Activated CD4-positive, alpha-beta T cell treated with anti-CD3 and anti-CD28 coated beads for 48 hours (primary cell): ENCODE data around the gene STX4.

ENCODE experiments used
- DNase-seq: peaks from one replicate; pipeline ENCODE4 v3.0.0-alpha.2; 2020

The STX4 gene

DNA sequence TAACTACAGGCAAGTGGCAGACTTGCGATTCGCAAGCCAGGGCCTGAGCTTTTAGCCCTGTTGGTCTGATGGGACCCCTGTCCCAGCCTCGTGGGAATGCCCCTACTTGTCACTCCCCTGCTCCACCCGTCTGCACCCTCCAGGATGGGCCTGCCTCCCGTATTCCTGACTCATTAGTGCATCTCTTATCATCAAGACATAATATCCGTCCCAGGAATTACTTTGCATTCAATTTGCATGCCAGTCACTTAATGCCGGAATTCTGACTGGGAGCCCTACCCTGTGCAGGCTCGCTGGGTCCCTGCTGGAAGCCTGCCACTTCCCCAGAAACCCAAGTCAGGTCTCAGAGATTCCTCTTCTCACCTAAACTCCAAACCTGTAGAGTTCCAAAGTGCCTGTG is 52.1 kb downstream of the STX4 start:
- no peak for DNase-seq

GRCh38 chr16:31085873-31086628 is 52.7 kb downstream of the STX4 start:
- no peak for DNase-seq

DNA sequence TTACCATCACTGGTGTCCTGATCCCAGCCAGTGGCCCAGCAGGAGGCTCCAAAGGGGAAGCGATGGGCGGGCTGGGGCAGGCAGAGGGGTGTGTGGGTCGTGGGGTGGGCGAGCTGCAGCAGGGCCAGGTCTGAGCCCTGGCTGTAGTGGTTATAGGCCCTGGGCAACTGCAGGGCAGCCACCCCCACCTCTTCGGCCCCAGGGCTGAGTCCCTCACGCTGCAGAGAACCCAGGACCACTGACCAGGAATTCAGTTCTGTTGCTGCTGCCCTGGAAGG is 53.2 kb downstream of the STX4 start:
- DNase-seq, result no peak

DNA sequence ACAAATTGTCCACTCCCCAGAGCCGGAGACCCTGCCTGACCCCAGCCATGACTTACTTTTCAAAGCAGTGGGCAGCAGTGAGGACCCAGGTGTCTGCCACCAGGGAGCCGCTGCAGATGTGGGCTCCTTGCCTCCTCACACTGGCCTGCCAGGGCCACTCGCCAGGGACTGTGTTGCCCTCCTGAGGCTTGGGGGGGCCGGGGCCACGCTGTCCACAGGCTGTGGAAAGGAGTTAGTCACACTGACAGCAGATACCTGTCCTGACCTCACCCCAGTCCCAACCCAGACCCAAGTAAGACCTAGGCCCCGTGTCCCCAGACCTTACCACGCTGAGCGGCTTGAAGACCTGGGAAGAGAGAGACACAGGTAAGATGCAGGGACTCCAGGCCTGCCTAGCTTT is 54.1 kb downstream of the STX4 start:
- no peak for DNase-seq

GRCh38 chr16:31087971-31088370 is 54.6 kb downstream of the STX4 start:
- no peak for DNase-seq

GRCh38 chr16:31088459-31089183 is 55.3 kb downstream of the STX4 start, which contains the start of gene PRSS53:
PRSS53 (minus strand) TSS chr16:31088943; CDS start chr16:31088809, 134 bp downstream.
- no peak for DNase-seq

DNA sequence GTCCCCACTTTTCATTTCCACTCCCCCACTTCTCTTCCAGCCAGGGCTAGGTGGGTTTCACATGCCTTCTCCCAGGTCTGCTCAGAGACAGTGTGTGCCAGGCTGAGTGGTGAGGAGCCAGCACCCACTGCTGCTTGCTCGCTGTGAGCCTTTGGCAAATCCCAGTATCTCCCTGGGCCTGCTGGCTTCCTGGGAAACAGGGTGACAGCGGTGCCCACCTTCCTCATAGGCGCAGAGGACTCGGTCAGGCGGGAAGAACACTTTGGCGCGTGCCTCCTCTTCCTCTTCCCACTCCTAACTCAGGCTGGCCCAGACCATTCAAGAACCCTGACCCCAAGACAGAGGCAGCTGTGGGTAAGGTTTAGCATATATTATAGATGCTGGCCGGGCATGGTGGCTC is 55.8 kb downstream of the STX4 start:
- no peak for DNase-seq
